Endothelial cell of hepatic sinusoid (primary cell): ENCODE measurements around the gene CEP295NL.

Source experiments
- in situ Hi-C: cut with HindIII; loops from 2 replicates; pipeline ENCODE4 v1.10.0; 2017; ENCODE audit warnings: low sequenced_read_pairs

The CEP295NL gene

DNA sequence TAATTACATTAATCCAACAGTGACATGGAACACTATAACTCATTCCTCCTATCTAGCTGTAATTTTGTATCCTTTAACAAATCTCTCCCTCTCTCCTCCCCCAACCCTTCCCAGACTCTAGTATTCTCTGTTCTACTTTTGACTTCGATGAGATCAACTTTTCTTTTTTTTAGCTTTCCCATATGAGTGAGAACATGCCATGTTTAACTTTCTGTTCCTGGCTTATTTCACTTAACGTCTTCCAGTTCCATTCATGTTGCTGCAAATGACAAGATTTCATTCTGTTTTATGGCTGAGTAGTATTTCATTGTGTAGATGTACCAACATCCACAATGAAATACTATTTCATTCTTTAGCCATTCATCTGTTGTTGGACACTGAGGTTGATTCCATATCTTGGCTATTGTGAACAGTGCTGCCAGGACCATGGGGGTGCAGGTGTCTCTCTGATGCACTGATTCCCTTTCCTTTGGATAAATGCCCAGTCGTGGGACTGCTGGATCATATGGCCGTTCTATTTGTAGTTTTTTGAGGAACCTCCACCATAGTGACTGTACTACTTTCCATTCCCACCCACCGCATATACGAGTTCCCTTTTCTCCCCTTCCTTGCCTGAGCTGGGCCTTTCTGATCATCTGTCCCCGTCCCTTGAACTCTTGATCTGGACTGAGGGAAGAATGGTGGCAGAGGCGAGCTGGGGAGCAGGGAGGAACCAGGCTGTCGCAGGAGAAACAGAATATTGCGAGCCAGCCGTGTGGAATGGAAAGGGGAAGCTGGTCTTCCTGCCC, 7.7 kb upstream of the CEP295NL start:
- in situ Hi-C loops: no loop called here

DNA sequence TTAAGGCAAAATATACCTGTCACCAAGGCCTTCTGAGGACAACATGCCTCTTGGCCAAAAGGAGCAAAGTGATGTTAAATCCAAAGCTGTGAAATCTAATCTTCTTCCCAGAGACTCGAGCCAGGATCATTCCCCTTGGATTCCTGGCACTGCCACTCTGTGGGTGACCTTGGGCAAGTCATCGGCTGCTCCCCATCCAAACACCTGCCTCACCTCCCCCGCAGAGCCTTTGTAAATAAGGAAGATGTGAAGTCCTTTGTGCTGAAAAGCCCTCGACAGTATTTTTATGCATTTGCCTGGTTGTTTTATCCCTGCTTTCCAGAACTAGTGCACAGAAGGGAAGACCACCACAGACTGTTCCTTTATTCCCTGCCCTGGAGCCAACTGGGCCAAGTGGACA, 5.4 kb upstream of the CEP295NL start:
- in situ Hi-C loops: no loop called here

DNA sequence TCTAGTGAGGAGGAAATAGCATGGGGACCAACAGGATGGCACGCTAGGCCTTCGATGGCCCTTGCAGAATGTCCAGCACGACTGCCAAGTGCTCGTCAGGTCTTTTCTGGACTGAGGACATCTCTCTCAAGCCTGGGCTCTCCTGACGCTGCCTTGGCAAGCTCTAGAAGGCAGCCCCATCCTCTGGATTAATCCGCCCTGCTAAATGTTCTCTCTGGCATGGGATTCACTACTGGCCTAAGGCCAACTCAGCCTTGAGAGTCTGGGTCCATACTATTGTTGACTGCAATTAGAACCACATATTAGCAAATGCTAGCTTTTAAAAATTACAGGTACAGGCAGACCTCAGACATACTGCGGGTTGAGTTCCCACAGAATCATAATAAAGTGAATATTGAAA, 2.5 kb upstream of the CEP295NL start:
- in situ Hi-C loops: no loop called here

DNA sequence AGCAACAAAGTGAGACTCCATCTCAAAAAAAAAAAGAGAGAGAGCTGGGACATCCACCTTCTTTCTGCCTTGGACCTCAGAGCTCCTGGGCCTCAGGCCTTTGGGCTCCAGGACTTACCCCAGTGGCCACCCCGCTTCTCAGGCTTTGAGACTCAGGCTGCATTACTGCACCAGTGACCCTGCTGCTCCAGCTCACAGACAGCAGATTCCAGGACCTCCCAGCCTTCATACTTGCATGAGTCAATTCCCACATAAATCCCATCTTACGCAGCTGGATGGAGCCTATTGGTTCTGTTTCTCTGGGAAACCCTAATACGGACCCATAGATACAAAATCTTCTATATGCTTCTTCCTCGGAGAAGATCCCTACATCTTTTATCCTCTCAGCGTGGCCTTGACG, 2.1 kb upstream of the CEP295NL start:
- in situ Hi-C loops: no loop called here

DNA sequence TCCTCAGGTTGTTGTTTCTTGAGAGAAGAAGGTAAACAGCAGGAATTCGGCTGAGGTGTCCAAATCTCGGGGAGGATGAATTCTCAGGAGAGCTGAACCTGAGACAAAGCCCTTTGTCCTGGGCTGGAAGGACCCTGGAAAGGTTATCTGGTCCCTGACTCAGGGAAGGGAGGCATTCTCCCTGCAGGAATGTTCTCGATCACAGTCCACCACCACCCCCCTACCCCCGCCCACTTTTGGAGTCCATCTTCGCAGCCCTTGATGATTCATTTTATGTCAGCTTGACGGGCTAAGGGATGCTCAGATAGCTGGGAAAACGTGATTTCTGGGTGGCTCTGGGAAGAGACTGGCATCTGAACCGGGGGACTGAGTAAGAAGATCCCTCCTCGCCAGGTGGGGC, 1.4 kb upstream of the CEP295NL start:
- in situ Hi-C loops: loop anchor here (5.0 kb wide), 1 partner anchor 67 kb away; no protein-coding TSS in a partner anchor

DNA sequence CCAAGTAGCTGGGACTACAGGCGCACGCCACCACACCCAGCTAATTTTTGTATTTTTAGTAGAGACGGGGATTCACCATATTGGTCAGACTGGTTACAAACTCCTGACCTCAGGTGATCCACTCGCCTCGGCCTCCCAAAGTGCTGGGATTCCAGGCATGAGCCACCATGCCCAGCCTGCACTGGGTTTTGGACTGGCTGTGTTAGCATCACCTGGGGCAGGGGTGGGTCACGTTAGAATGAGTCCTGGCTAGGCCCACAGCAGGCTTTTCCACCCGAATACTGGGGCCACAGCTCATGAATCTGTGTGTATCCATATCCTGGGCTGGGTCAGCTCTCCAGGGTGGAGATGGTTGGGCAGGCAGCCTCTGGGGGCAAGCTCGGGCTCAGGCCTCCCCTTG, 770 bp downstream of the CEP295NL start:
- in situ Hi-C loops: loop anchor here (5.0 kb wide), 1 partner anchor 65 kb away; no protein-coding TSS in a partner anchor

DNA sequence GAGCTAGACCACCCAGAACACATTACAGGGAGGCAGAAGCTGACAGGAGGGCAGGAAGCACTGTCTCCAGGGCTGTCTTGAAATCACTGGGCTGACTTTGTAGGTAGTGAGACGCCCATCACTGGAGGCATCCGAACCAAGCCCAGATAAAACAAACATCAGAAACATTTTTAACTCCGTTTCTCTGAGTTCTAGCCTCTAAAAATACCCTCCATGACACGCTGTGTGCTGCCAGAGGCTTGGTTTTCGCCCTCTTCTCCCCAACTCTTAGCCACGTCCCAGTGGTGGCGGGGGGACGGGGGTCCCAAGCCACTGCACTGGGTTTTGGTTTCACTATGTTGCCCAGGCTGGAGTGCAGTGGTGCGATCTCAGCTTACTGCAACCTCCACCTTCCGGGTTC, 1.2 kb downstream of the CEP295NL start:
- in situ Hi-C loops: loop anchor here (5.0 kb wide), 1 partner anchor 65 kb away; no protein-coding TSS in a partner anchor

DNA sequence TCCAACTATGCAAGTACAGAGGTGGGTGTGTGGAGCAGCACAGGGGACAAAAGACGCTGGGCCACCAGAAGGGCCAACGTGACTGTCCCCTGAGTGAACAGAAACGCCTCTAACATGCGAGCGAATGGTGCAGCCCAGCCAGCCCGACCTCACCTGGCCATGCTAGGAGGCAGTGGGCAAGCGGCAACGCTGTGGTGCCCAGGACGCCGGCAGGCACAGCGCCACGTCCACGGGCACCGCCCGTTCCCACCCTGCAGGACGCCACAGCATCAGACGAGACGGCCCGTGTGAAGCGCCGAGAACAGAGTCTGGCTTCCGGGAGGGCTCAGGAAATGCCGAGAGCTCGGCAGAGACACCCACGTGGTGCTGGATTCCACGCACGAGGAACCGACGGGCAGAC, 2.2 kb downstream of the CEP295NL start:
- in situ Hi-C loops: loop anchor here (5.0 kb wide), 1 partner anchor 64 kb away; no protein-coding TSS in a partner anchor

DNA sequence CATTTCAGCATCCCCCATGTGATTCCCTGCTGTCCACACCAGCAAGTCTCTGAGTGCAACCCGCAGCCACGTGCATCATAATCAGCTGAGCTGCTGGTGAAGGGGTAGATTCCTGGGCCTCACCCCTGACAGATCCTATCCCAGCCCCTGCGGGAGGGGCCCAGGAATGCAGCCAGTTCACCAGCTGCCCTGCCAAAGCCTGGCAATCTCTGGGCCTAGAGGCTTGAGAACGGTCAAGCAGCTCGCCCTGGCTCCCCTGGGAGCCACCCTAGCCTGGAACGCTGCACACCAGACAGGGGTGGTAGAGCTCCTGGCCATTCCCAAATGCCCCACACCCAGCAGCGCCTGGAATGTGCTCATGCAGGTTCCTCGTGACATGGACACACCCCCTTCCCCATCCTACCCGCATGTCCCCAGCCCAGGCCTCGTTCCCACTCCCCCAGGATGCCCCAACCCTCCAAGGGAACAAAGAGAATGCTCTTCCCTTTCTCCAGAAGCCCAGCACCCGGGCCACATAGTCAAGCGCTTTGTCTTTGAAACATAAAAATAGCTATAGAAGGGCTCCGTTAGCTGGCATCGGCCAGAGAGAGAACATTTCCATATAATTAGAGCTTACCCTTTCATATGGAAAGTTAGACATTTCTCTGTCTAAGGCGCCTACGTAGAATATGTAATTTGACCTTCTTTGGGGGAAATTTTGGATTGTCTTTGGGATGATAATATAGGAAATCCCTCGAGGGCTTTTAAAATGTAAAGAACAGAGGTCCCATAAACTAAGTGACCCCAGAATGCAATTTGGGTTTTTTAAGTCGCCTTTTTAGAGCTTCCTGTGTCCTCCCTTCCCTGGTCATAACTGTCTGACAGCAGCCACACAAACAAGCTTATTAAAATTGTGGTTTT, 3.4 kb downstream of the CEP295NL start:
- in situ Hi-C loops: loop anchor here (5.0 kb wide), 1 partner anchor 62 kb away; no protein-coding TSS in a partner anchor

DNA sequence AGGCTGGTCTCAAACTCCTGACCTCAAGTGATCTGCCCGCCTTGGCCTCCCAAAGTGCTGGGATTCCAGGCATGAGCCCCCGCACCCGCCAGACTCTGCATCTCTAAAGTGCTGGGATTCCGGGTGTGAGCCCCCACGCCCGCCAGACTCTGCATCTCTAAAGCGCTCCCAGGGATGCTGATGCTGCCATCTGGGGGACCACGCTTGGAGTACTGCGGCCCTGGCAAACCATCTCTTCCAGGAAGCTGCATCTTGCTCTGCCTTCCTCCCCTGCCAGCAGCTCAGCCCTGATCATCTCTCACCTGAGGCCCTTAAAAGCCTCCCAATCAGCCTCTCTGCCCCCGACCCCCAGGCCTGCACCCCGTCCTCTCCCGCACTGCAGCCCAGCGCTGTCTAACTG, 4.1 kb downstream of the CEP295NL start:
- in situ Hi-C loops: no loop called here

DNA sequence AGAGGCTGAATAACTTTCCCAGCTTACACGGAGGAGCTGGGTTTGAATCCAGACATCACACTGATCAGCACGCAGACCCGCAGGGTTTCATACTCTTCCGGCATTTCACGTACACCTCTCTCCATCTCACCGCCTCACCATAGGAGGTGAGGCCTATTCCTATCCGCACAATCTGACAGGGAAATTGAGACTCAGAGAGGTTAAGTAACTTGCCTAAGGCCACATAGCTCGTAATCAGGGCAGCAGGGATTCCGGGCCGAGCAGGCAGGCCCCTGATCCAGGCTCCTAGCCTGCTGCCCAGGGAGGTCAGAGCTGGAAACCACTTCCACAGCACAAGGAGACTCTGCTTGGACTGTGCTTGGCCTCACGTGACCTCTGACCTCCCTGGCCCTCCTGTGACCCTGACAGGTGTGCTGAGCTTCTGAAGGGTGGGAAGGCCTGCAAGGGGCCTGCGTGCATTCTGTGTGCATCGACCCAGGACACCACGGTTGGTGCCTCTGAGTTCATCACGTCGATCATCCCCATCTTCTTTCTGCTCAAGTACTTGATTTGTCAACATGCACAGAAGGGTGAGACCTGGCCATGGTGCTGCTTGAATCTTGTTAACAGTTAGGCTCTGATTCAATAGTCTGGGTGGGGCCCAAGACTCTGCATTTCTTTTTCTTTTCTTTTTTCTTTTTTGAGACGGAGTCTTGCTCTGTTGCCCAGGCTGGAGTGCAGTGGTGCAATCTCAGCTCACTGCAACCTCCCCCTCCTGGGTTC, 4.7 kb downstream of the CEP295NL start:
- in situ Hi-C loops: no loop called here

DNA sequence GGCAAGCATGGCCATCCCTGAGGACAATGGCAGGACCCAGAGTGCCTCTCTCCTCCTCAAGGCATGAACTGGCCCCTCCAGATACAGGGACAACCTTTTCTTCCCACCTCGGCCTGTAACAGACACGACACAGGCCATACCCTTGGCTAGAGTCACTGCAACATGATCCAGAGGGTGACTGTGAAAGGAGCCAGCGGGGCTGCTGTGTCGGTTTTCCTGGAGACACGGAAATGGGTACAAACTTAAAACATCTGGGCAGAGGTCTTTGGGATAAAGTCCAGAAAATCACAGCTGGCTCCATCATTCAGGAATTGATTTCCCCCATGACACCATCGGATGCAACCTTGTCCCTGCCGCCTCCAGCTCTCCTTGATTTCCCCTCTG, 5.3 kb downstream of the CEP295NL start:
- in situ Hi-C loops: no loop called here

DNA sequence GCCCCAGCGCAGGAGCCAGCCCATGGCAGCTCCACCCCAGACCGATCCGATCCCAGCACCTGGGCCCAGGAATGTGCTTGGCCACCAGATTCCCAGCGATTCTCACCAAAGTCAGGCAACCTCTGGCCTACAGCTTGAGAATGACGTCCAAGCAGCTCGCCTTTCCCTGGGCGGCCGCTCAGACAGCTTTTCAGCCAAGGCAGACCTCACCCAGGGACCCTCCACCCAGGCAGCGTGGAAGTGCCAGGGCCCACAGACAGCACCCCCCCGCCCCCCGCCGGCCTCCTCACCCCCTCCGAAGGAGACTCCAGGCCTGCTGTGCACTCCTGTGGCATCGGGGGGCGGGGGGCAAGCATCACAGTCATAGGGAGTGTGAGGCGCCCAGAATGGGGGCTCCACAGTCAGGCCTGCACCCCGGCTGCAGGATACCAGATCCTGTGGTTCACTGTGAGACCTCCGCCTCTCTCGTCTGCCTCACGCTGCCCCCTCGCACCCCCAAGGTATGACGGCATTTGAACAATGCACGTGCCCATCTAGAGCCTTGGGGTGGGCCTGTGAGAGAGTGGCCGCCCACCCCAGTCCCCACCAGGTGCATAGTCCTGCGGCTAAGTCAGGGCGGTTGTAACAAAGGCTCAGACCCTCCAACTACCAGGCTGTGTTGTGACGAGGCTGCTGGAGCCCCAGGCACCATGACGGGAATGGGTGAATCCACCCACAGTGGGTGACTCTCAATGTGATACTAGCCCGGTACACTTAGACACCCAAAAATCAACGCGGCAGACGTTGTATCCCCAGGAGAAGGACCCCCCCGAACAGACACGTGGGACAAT, 6.0 kb downstream of the CEP295NL start:
- in situ Hi-C loops: no loop called here

DNA sequence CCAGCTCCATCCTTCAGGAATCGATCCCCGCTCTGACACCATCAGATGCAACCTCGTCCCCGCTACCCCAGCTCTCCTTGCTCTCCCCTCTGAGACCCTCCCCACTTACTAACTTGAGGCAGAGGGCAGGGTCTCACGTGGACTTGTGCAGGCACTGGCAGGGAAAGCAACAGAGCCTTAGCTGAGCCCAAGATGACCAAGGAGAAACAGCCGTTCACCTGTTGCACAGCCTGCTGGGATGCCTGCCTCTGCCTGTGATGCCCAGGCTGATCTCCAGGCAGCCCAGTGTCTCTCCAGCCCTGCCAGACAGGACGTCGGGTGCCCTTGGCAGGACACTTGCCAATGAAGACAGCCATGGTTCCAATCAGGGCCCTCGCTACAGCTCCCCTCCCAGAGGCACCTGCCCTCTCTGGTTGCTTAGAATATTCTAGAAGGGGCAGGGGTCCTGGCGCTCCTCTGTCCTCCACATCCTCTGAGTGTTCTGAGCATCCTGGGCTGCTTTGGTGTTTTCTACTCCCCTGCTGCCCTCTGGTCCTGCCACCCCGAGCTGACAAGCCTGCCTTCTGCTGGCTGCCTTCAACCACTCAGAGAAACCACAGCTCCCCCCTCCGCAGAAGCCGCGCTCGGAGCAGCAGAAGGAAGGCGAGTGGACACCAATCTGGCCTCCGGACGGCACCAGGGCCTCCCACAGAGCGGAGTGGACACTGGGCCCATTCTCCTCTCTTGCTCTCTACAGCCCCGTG, 6.7 kb downstream of the CEP295NL start:
- in situ Hi-C loops: no loop called here

DNA sequence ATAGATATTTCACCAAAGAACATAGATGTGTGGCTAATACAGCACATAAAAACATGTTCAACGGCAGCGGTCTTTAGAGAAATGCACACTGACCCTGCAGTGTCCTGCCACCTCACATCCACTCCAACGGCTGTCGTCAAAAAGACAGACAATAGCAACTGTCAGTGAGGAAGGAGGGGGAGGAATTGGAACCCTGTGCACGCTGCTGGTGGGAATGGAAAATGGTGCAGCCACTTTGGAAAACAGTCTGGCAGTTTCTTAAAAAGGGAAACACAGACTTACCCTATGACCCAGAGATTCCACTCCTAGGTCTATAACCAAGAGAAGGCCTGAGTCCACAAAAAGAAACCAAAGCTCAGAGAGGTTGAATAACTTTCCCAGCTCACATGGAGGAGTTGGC, 7.7 kb downstream of the CEP295NL start:
- in situ Hi-C loops: no loop called here

DNA sequence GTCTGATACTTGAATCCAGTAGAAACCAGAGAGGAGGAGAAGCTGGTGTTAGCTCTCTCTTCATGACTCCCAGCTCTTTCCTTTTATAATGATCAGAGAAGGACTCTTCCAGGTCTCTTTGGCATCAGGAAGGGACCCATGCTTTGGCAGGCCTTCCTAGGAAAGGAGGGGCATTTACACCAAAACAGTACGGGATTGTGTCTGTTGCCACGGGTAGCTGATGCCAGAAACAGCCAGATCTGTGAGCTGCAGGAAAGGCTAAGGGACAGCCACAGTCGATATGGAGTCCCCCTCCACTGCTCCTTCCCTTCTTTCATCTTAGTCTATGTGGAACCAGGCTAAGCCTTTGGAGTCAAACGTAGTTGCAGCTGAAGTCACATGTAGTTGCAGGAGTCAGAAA, 9.3 kb downstream of the CEP295NL start:
- in situ Hi-C loops: no loop called here

DNA sequence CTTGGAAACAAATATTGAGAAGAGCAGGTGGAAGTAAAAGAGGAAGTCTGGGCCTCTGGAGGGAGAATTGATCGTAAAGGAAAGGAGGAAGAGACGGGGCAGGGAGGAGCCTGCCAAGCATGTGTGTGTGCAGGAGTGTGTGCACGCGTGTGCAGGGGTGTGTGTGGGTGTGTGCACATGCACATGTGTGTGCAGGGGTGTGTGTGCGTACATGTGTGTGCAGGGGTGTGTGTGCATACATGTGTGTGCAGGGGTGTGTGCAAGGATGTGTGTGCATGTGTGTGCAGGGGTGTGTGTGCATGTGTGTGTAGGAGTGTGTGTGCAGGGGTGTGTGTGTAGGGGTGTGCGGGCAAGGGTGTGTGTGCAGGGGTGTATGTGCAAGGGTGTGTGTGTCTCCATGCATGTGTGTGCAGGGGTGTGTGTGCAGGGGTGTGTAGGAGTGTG, 10.0 kb downstream of the CEP295NL start:
- in situ Hi-C loops: no loop called here

DNA sequence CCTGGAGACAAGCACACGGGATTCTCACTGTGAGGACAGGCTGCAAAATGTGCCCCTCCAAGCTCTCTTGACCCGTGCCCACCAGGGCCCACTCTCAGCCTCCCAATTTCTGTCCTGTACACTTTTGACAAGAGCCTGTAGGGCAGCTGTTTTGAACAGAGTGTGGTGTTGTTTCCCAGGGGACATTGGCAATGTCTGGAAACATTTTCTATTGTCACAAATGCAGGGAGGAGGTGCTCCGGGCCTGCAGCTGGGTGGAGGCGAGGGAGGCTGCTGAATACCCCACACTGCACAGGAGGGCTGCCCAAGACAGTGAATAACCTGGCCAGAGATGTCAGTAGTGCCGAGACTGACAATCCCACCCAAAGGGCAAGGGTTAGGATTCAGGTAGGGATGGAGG, 10.5 kb downstream of the CEP295NL start:
- in situ Hi-C loops: no loop called here

DNA sequence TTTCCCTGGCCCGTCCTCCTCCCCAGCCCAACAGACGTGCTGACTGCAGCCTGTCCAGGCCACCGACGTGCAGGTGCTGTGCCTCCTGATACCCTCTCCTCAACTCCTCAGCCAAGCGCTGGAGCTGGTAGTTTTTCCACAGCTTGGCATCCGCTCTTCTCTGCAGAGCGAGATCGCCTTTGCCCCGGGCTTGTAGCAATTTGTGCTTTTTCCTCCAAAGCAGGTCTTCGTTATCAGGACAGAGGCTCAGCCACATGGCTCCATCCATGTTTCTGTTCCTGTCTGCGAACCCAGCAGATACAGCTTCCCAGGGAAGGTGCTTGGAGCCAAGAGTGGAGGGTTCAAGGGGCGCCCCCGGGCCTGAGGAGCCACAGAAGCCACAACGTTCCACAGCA, 10.9 kb downstream of the CEP295NL start:
- in situ Hi-C loops: no loop called here
